Measurements from ENCODE around the gene IGSF6.

GRCh38 chr16:21654466-21654865, 2.1 kb upstream of the IGSF6 start:
- no peak for TF ChIP-seq CTCF (IDR thresholded peaks at IDR 0.05; ENCODE audit: control extremely low read depth in 1 of 3, insufficient read depth in 1 of 3, low read depth in 1 of 3, low read length in 3 of 3)
- no peak for TF ChIP-seq RBBP5 (IDR thresholded peaks at IDR 0.05; ENCODE audit: borderline replicate concordance, low read depth, low read length)
- no peak for TF ChIP-seq USF2 (IDR thresholded peaks at IDR 0.05; ENCODE audit: low read length)
- no peak for TF ChIP-seq EZH2 (IDR thresholded peaks at IDR 0.05; ENCODE audit: low read depth, low read length, severe bottlenecking)
- TF ChIP-seq CBX5 (IDR thresholded peaks at IDR 0.05; ENCODE audit: low read depth, low read length) = no peak
- TF ChIP-seq EGR1 (IDR thresholded peaks at IDR 0.05; ENCODE audit: borderline replicate concordance, low read depth, low read length) = no peak
- no peak for TF ChIP-seq CHD2 (IDR thresholded peaks at IDR 0.05; ENCODE audit: low read length)
- TF ChIP-seq ZNF274 (IDR thresholded peaks at IDR 0.05; ENCODE audit: borderline replicate concordance, extremely low read depth, low read length) = no peak
- no peak for TF ChIP-seq POLR2A (IDR thresholded peaks at IDR 0.05; ENCODE audit: control extremely low read depth in 1 of 2, low read depth in 2 of 2, low read length in 2 of 2)
- TF ChIP-seq RXRA (IDR thresholded peaks at IDR 0.05; ENCODE audit: insufficient read depth, low read depth, low read length) = no peak
- TF ChIP-seq CREB1 (IDR thresholded peaks at IDR 0.05) = no peak
- TF ChIP-seq SUZ12 (IDR thresholded peaks at IDR 0.05; ENCODE audit: low read length) = no peak
